ENCODE data around the gene NDUFS6.

The NDUFS6 gene

GRCh38 chr5:1818784-1819183, 17.6 kb downstream of the NDUFS6 start:
- no peak for DNase-seq
- no peak overlapping the region for H3K4me3 Mint-ChIP-seq
- CTCF ChIA-PET, result no interaction called here
- no peaks in the 10 kb centered on the region for H3K27me3 Mint-ChIP-seq
- peaks cover 43% of the 10 kb centered on the region for H3K36me3 Mint-ChIP-seq
- no peaks in the 10 kb centered on the region for H3K4me1 Mint-ChIP-seq
- no peak overlapping the region for H3K27ac Mint-ChIP-seq
- no peaks in the 10 kb centered on the region for H3K9me3 Mint-ChIP-seq

- no peaks in the 10 kb centered on the region for H3K27me3 Mint-ChIP-seq
- no peak overlapping the region for H3K4me3 Mint-ChIP-seq
Observed at GRCh38 chr5:1819458-1819857, 18.3 kb downstream of the NDUFS6 start.

GRCh38 chr5:1820381-1820780, 19.2 kb downstream of the NDUFS6 start:
- H3K4me3 Mint-ChIP-seq, result no peak overlapping the region
- peaks cover 32% of the 10 kb centered on the region for H3K36me3 Mint-ChIP-seq
- H3K27ac Mint-ChIP-seq, result no peak overlapping the region
- no peaks in the 10 kb centered on the region for H3K9me3 Mint-ChIP-seq
- DNase-seq, result no peak
- CTCF ChIA-PET, result interaction anchor here (0.9 kb wide), 1 partner anchor 21 kb away, joined by 3 read pairs; no protein-coding TSS in a partner anchor
- H3K27me3 Mint-ChIP-seq, result no peaks in the 10 kb centered on the region
- H3K4me1 Mint-ChIP-seq, result no peaks in the 10 kb centered on the region

More at GRCh38 chr5:1819458-1819857, 18.3 kb downstream of the NDUFS6 start:
- Mint-ChIP-seq H3K36me3 (peaks cover 38% of the 10 kb centered on the region), H3K27ac (no peak overlapping the region), H3K4me1 (no peaks in the 10 kb centered on the region), H3K9me3 (no peaks in the 10 kb centered on the region)
- CTCF ChIA-PET, result no interaction called here
- DNase-seq, result no peak

- Mint-ChIP-seq H3K27me3 (no peaks in the 10 kb centered on the region), H3K27ac (no peak overlapping the region), H3K4me1 (no peaks in the 10 kb centered on the region), H3K4me3 (no peak overlapping the region), H3K9me3 (no peaks in the 10 kb centered on the region), H3K36me3 (peaks cover 29% of the 10 kb centered on the region)
- no peak for DNase-seq
- CTCF ChIA-PET, result interaction anchor here (0.9 kb wide), 1 partner anchor 22 kb away, joined by 3 read pairs; no protein-coding TSS in a partner anchor
Observed at GRCh38 chr5:1820926-1821325, 19.7 kb downstream of the NDUFS6 start.

- H3K36me3 Mint-ChIP-seq, result peaks cover 25% of the 10 kb centered on the region
- no peaks in the 10 kb centered on the region for H3K4me1 Mint-ChIP-seq
- no peak overlapping the region for H3K27ac Mint-ChIP-seq
- no peaks in the 10 kb centered on the region for H3K27me3 Mint-ChIP-seq
- CTCF ChIA-PET, result no interaction called here
- no peak overlapping the region for H3K4me3 Mint-ChIP-seq
- DNase-seq, result no peak
- no peaks in the 10 kb centered on the region for H3K9me3 Mint-ChIP-seq
Observed at GRCh38 chr5:1821862-1822261, 20.7 kb downstream of the NDUFS6 start.

GRCh38 chr5:1823381-1824034, 22.3 kb downstream of the NDUFS6 start:
- Mint-ChIP-seq H3K27me3 (no peaks in the 10 kb centered on the region), H3K36me3 (peaks cover 12% of the 10 kb centered on the region), H3K9me3 (no peaks in the 10 kb centered on the region), H3K27ac (peak overlapping the region; percentile 24), H3K4me1 (no peaks in the 10 kb centered on the region), H3K4me3 (no peak overlapping the region)
- DNase-seq, result no peak
- CTCF ChIA-PET, result no interaction called here

- H3K36me3 Mint-ChIP-seq, result peaks cover 12% of the 10 kb centered on the region
- CTCF ChIA-PET, result no interaction called here
Observed at GRCh38 chr5:1824109-1824821, 23.1 kb downstream of the NDUFS6 start.

GRCh38 chr5:1824903-1825841, 24.0 kb downstream of the NDUFS6 start:
- peaks cover 9% of the 10 kb centered on the region for H3K36me3 Mint-ChIP-seq
- CTCF ChIA-PET, result no interaction called here
- no peaks in the 10 kb centered on the region for H3K27me3 Mint-ChIP-seq

More at GRCh38 chr5:1824109-1824821, 23.1 kb downstream of the NDUFS6 start:
- no peaks in the 10 kb centered on the region for H3K4me1 Mint-ChIP-seq
- DNase-seq, result no peak
- no peak overlapping the region for H3K4me3 Mint-ChIP-seq
- no peaks in the 10 kb centered on the region for H3K27me3 Mint-ChIP-seq
- no peaks in the 10 kb centered on the region for H3K9me3 Mint-ChIP-seq
- no peak overlapping the region for H3K27ac Mint-ChIP-seq

GRCh38 chr5:1826235-1826980, 25.2 kb downstream of the NDUFS6 start:
- Mint-ChIP-seq H3K27ac (no peak overlapping the region), H3K4me3 (no peak overlapping the region), H3K9me3 (no peaks in the 10 kb centered on the region), H3K27me3 (no peaks in the 10 kb centered on the region), H3K4me1 (no peaks in the 10 kb centered on the region), H3K36me3 (peaks cover 3% of the 10 kb centered on the region)
- CTCF ChIA-PET, result no interaction called here
- no peak for DNase-seq

More at GRCh38 chr5:1824903-1825841, 24.0 kb downstream of the NDUFS6 start:
- Mint-ChIP-seq H3K27ac (no peak overlapping the region), H3K9me3 (no peaks in the 10 kb centered on the region), H3K4me1 (no peaks in the 10 kb centered on the region), H3K4me3 (no peak overlapping the region)
- no peak for DNase-seq

- no peak for DNase-seq
- H3K27me3 Mint-ChIP-seq, result peaks cover 4% of the 10 kb centered on the region
- CTCF ChIA-PET, result no interaction called here
- no peaks in the 10 kb centered on the region for H3K9me3 Mint-ChIP-seq
- no peak overlapping the region for H3K4me3 Mint-ChIP-seq
- no peak overlapping the region for H3K27ac Mint-ChIP-seq
- H3K4me1 Mint-ChIP-seq, result no peaks in the 10 kb centered on the region
- H3K36me3 Mint-ChIP-seq, result peaks cover 3% of the 10 kb centered on the region
Observed at GRCh38 chr5:1827025-1827885, 26.0 kb downstream of the NDUFS6 start.

GRCh38 chr5:1827886-1828397, 26.7 kb downstream of the NDUFS6 start:
- Mint-ChIP-seq H3K27ac (no peak overlapping the region), H3K4me1 (no peaks in the 10 kb centered on the region), H3K36me3 (peaks cover 3% of the 10 kb centered on the region), H3K9me3 (no peaks in the 10 kb centered on the region), H3K4me3 (no peak overlapping the region), H3K27me3 (peaks cover 4% of the 10 kb centered on the region)
- peak; percentile 29 for DNase-seq
- CTCF ChIA-PET, result no interaction called here

- Mint-ChIP-seq H3K4me1 (no peaks in the 10 kb centered on the region), H3K9me3 (no peaks in the 10 kb centered on the region), H3K27ac (no peak overlapping the region), H3K27me3 (peaks cover 23% of the 10 kb centered on the region), H3K36me3 (peaks cover 1% of the 10 kb centered on the region), H3K4me3 (no peak overlapping the region)
- CTCF ChIA-PET, result no interaction called here
- DNase-seq, result no peak
Observed at GRCh38 chr5:1830571-1831228, 29.5 kb downstream of the NDUFS6 start.

- peaks cover 1% of the 10 kb centered on the region for H3K36me3 Mint-ChIP-seq
- CTCF ChIA-PET, result no interaction called here
- no peak overlapping the region for H3K4me3 Mint-ChIP-seq
- no peak overlapping the region for H3K27ac Mint-ChIP-seq
- no peaks in the 10 kb centered on the region for H3K9me3 Mint-ChIP-seq
- H3K27me3 Mint-ChIP-seq, result peaks cover 25% of the 10 kb centered on the region
- H3K4me1 Mint-ChIP-seq, result no peaks in the 10 kb centered on the region
- DNase-seq, result no peak
Observed at GRCh38 chr5:1831257-1831656, 30.1 kb downstream of the NDUFS6 start.
